ENCODE data around the gene GZF1.

DNA sequence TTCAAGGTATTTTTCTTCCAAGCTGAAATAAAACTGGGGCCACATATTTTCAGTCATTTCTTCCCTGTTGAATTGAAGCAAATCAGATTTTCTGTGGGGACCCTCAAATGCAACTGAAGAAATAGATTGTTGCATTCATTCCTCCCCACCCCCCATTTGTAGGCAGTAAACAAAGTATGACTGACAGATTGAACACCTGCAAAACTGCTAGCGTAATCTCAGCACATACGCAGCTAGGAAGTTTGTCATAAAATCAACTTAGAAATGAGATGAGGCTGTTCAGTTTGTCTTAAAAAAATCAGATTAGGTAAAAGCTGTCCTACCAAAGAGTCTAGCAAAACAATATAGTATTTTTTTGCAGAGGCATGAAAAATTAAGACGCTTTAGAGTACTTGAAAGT, 8.9 kb downstream of the GZF1 start:
- TF ChIP-seq, protein P1, sequence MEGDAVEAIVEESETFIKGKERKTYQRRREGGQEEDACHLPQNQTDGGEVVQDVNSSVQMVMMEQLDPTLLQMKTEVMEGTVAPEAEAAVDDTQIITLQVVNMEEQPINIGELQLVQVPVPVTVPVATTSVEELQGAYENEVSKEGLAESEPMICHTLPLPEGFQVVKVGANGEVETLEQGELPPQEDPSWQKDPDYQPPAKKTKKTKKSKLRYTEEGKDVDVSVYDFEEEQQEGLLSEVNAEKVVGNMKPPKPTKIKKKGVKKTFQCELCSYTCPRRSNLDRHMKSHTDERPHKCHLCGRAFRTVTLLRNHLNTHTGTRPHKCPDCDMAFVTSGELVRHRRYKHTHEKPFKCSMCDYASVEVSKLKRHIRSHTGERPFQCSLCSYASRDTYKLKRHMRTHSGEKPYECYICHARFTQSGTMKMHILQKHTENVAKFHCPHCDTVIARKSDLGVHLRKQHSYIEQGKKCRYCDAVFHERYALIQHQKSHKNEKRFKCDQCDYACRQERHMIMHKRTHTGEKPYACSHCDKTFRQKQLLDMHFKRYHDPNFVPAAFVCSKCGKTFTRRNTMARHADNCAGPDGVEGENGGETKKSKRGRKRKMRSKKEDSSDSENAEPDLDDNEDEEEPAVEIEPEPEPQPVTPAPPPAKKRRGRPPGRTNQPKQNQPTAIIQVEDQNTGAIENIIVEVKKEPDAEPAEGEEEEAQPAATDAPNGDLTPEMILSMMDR (IDR thresholded peaks at IDR 0.05): no peak
- no peak for TF ChIP-seq POLR2A (IDR thresholded peaks at IDR 0.05)

Data from right lobe of liver (tissue), 4 donors.